ENCODE data around the gene CDHR2. TPM values are rescaled to one million over a fixed set of nuclear protein-coding genes. Genes with fewer than 3 reads are reported as not detected.
"Not testable (repeated sequence)": the region's sequence is repeated elsewhere in the genome, so short reads cannot be mapped to it uniquely, and the experiment has no call there.

CDHR2 gene
- total RNA-seq, 1 donor, result not detected

DNA sequence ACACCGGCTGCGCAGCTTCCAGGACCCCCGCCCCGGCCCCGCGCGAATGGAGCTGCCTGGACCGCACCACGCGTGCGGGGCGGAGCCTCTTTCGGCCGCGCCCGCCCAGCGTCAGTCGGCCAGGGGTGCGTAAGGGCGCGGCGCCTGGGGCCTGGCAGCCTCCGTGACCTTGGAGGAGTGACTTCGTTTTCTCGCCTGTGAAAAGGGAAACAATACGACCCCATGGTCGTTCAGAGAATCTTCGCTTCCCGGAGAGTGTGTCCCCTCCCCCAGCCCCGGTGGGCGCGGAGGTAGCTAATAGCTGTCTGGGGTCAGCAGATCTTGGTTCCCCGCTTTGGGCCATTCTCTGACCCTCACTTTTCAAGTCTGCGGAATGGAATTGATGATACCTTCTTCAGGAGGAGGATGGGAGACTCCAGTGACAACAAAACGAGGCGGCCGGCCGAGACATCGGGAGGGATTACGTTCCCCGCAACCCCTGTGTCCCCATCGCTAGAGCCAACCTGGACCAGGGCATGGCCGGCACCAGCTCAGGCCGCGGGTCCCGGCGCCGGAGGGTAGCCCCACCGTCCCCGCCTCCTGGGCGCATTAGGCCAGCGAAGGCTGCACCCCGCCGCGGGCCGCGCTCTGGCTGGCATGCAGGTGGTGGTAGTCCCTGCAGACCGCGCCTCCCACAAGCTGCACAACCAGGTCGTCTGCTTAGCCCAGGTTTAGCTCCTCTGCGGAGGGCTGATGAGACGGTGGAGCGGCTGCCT lies 5.5 kb upstream of the CDHR2 start:
- H3K4me3 ChIP-seq (ENCODE audit: low read depth, low read length), result peak overlapping the region; percentile 63
- peak; percentile 26 for DNase-seq (ENCODE audit: low read depth)
- TF ChIP-seq, protein P1, sequence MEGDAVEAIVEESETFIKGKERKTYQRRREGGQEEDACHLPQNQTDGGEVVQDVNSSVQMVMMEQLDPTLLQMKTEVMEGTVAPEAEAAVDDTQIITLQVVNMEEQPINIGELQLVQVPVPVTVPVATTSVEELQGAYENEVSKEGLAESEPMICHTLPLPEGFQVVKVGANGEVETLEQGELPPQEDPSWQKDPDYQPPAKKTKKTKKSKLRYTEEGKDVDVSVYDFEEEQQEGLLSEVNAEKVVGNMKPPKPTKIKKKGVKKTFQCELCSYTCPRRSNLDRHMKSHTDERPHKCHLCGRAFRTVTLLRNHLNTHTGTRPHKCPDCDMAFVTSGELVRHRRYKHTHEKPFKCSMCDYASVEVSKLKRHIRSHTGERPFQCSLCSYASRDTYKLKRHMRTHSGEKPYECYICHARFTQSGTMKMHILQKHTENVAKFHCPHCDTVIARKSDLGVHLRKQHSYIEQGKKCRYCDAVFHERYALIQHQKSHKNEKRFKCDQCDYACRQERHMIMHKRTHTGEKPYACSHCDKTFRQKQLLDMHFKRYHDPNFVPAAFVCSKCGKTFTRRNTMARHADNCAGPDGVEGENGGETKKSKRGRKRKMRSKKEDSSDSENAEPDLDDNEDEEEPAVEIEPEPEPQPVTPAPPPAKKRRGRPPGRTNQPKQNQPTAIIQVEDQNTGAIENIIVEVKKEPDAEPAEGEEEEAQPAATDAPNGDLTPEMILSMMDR (IDR thresholded peaks at IDR 0.05; ENCODE audit: insufficient read depth, low read depth, low read length), result no peak

DNA sequence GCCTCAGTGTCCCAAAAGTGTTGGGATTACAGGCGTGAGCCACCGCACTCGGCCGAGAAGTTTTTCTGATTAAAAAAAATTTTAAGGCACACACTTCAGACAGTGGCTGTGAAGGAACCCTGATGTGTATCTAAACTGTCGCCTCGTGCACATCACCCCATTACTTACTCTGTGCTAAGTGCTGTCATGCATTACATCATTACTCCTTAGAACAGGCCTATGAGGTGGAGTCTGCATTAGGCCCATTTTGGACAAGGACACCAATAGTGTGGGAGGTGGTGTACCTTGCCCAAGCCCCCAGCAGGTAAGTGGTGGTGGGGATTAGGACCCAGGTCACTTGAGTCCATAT lies 3.8 kb upstream of the CDHR2 start:
- TF ChIP-seq, protein P1 (IDR thresholded peaks at IDR 0.05; ENCODE audit: insufficient read depth, low read depth, low read length), result no peak
- DNase-seq (ENCODE audit: low read depth), result no peak
- H3K4me3 ChIP-seq (ENCODE audit: low read depth, low read length), result no peak overlapping the region

DNA sequence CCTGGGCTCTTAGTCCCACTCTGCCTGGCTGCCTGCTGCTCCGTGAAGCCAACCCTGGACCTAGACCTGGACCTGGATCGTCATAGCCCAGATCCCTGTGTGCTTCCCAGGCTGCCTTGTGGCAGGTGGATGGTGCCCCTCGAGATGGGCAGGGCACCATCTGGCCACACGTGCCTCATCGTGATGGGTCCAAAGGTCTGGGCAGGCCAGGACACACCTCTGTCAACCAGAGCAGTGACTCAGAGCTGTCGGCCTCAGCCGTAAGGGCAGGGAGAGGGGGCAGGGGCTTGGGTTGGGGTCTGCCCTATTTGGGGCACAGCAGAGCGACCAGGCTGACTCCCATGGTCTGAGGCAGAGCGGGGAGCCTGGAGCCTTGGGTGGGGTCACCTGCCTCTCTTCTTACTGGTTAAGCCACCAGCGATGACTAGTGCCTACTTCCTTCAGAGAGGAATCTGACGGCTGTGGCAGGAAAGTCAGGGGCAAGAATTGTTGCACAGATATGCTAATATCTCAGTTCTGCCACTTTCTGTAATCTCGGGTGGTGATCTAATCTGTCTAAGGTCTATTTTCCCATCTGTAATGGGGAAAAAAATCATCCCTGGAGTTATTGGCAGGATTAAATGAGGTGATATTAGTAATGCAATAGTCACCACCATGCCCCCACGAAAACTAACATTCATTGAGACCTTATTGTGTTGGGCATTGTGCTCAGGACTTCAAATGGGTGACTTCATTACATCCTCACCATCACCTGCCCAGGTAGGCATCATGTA lies 3.2 kb upstream of the CDHR2 start:
- H3K4me3 ChIP-seq (ENCODE audit: low read depth, low read length), result no peak overlapping the region
- TF ChIP-seq, protein P1 (IDR thresholded peaks at IDR 0.05; ENCODE audit: insufficient read depth, low read depth, low read length), result no peak
- no peak for DNase-seq (ENCODE audit: low read depth)

DNA sequence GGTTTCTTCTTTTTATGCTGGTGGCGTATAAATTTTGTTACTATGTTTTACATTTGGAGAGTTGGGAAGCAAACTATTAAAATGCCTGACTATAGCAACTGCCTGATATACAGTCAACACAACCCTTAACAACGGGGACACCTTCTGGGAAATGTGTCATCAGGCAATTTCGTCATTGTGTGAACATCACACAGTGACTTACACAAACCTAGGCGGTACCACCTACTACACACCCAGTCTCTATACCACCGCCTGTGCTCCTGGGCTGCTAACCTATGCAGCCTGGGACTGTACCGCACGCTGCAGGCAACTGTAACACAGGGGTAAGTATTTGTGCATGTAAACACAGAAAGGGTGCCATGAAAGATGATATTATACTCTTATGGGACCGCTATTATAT lies 1.3 kb upstream of the CDHR2 start:
- peak; percentile 11 for DNase-seq (ENCODE audit: low read depth)
- TF ChIP-seq, protein P1 (IDR thresholded peaks at IDR 0.05; ENCODE audit: insufficient read depth, low read depth, low read length), result no peak
- H3K4me3 ChIP-seq (ENCODE audit: low read depth, low read length), result no peak overlapping the region

DNA sequence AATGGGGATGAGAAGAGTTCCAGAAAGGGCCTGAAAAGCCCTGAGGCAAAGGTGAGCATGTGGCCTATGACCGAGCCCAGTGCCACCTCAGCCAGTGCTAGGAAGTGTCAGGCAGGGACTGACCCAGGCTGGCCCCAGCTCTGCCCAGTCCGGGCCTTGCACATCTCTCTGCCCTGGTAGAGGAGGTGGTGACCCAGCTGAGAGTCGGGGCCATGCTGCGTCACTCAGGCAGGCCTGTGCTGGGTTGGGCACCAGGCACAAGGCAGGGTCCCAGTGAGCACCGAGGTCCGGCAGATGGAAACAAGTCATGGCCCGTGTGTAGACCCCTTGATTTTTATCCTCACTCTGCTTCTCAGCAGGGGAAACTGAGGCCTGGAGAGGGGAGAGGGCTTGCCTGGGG lies 729 bp downstream of the CDHR2 start:
- TF ChIP-seq, protein P1 (IDR thresholded peaks at IDR 0.05; ENCODE audit: insufficient read depth, low read depth, low read length), result no peak
- H3K4me3 ChIP-seq (ENCODE audit: low read depth, low read length), result no peak overlapping the region
- no peak for DNase-seq (ENCODE audit: low read depth)

DNA sequence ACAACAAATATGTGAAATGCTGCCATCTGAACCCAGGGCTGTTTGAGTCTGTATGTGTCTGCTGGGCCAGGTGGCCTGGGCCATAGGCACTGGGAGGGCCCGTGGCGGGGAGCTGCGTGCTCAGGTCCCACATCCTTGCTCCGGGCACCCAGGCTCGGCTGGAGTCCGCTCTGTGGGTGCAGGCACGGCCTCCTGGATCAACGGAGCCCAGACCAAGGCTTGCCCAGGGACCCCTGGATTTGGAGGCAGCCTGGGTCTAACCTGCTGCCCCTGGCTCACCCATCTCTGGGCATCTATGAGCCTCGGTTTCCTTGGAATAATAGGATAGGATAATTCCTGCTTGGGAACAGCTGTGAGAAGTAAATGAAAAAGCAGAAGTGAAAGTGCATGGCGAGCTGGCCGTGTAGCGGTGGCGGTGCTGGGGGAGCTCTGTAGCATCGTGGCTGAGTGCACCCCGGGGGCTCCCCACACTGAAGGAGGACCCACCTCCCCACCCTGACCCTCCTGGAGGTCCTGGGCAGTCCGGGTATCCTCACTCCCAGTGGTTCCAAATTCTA lies 1.2 kb downstream of the CDHR2 start:
- TF ChIP-seq, protein P1 (IDR thresholded peaks at IDR 0.05; ENCODE audit: insufficient read depth, low read depth, low read length), result no peak
- H3K4me3 ChIP-seq (ENCODE audit: low read depth, low read length), result no peak overlapping the region
- DNase-seq (ENCODE audit: low read depth), result no peak

DNA sequence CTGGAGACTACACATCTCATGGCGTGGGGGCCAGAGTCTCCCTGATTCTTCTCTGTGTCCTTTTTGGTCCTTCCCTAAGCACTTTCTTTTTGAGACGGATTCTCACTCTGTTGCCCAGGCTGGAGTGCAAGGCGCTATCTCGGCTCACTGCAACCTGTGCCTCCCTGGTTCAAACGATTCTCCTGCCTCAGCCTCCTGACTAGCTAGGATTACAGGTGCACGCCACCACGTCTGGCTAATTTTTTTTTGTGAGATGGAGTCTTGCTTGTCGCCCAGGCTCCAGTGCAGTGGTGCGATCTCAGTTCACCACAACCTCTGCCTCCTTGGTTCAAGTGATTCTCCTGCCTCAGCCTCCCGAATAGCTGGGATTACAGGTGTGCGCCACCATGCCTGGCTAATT lies 1.8 kb downstream of the CDHR2 start:
- DNase-seq (ENCODE audit: low read depth); H3K4me3 ChIP-seq (ENCODE audit: low read depth, low read length): not testable (repeated sequence)
